ENCODE measurements around the gene KSR2. TPM values are rescaled to one million over a fixed set of nuclear protein-coding genes. Genes with fewer than 3 reads are reported as not detected.

The KSR2 gene
- total RNA-seq, 1 experiment from 2014 or later = 1.3 TPM

DNA sequence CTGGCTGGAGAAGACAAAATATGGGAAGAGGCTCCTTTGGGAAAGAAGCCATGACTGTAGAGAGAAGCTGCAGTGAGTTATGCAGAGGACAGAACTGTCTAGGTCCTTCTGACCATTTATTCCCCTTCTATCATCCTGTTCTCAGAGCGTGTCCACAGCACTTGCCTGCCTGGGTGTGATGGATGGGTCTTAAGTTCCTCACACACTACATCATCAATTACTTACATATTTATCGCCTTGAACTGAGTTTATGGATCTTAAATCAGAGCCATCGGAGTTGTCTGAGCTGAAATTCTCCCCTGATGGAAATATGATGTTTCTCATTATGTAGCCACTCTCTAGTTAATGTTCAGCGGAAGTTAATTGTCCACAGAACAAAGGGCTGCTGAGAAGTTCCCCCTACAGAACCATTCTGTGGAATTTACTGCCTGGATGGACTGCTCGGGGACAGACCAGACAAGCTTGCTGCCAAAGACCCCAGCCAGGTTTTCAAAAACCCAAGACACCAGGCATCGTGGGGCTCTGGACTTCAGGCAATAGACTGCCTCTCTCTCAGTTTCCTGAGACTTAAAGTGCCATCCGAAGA is 374.9 kb downstream of the KSR2 start:
- H2BK5ac ChIP-seq (ENCODE audit: insufficient read length, low read length) = no peak overlapping the region
- no peaks in the 10 kb centered on the region for H3K9me3 ChIP-seq (ENCODE audit: control insufficient read depth, low read depth, low read length)
- Mint-ChIP-seq H3K4me1 (peaks cover 14 to 20% of the 10 kb centered on the region in 2 experiments), H3K9me3 (no peaks in the 10 kb centered on the region; a peak in 2 of 5 replicates), H3K27ac (no peak overlapping the region), H3K36me3 (ENCODE audit: insufficient read depth in 1 of 3, low read depth in 3 of 3) (no peaks in the 10 kb centered on the region), H3K27me3 (ENCODE audit: low read depth) (no peaks in the 10 kb centered on the region), H3K4me3 (no peak overlapping the region)
- H3K18ac ChIP-seq (ENCODE audit: insufficient read length, low read depth, low read length) = no peak overlapping the region
- H3K4me2 ChIP-seq (ENCODE audit: insufficient read depth, insufficient read length, low read length) = no peak overlapping the region
- no peak overlapping the region for H3K56ac ChIP-seq (ENCODE audit: insufficient read length, low read depth, low read length)
- H3K27ac ChIP-seq (ENCODE audit: insufficient read length, low read depth, low read length) = no peak overlapping the region
- H3K79me1 ChIP-seq (ENCODE audit: insufficient read depth, low read depth, low read length, poor library complexity, severe bottlenecking) = no peaks in the 10 kb centered on the region
- no peak overlapping the region for H2BK20ac ChIP-seq (ENCODE audit: low read depth, low read length, poor library complexity, severe bottlenecking)
- no peaks in the 10 kb centered on the region for H3K23me2 ChIP-seq (ENCODE audit: insufficient read length, low read depth, low read length, poor library complexity, severe bottlenecking)
- H3K4me1 ChIP-seq (ENCODE audit: insufficient read depth, low read length) = peaks cover 6% of the 10 kb centered on the region
- no peak overlapping the region for H4K8ac ChIP-seq (replicated peaks; ENCODE audit: insufficient read length, low read depth, low read length)
- no peak overlapping the region for H2AFZ ChIP-seq (ENCODE audit: low read length)
- no peak for DNase-seq
- no peak overlapping the region for H3K9ac ChIP-seq (ENCODE audit: extremely low read depth, insufficient read length, low read length)
- no peak overlapping the region for H2BK15ac ChIP-seq (ENCODE audit: low read depth, low read length)
- no peak overlapping the region for H2AK5ac ChIP-seq (ENCODE audit: insufficient read length, low read length)
- H4K91ac ChIP-seq (ENCODE audit: insufficient read length, low read depth, low read length) = no peak overlapping the region
- H3K27me3 ChIP-seq (ENCODE audit: insufficient read depth, low read length) = no peaks in the 10 kb centered on the region
- H3K23ac ChIP-seq (ENCODE audit: insufficient read length, low read depth, low read length) = no peak overlapping the region
- H3K14ac ChIP-seq (ENCODE audit: insufficient read depth, low read length) = no peak overlapping the region
- no peak overlapping the region for H2BK120ac ChIP-seq (ENCODE audit: low read depth, low read length, poor library complexity, severe bottlenecking)
- H3K4ac ChIP-seq (ENCODE audit: low read depth, low read length) = no peak overlapping the region
- no peak overlapping the region for H3T11ph ChIP-seq (ENCODE audit: low read length)
- H2BK12ac ChIP-seq (ENCODE audit: insufficient read length, low read depth, low read length) = no peak overlapping the region
- no peak for TF ChIP-seq CTCF (conservative IDR thresholded peaks at IDR 0.05)
- H4K20me1 ChIP-seq (ENCODE audit: control insufficient read depth, insufficient read depth, insufficient read length) = no peaks in the 10 kb centered on the region
- no peaks in the 10 kb centered on the region for H3K79me2 ChIP-seq (ENCODE audit: insufficient read depth, low read length)
- H4K5ac ChIP-seq (ENCODE audit: insufficient read length, low read depth, low read length) = no peak overlapping the region
- no CpG with 5 or more reads among the region's 7 CpGs for WGBS (ENCODE audit: extremely low coverage, insufficient read length, low lambda C conversion rate)

All from H9 (cell line).